ENCODE results near the gene CAMK1D. TPM values are rescaled to one million over a fixed set of nuclear protein-coding genes. Genes with fewer than 3 reads are reported as not detected.
"Not testable (repeated sequence)": the region's sequence is repeated elsewhere in the genome, so short reads cannot be mapped to it uniquely, and the experiment has no call there.

CAMK1D gene
- total RNA-seq, 1 donor from 2014 or later, result 3.1 TPM

GRCh38 chr10:12428447-12429135 is 79.2 kb downstream of the CAMK1D start:
- DNase-seq (ENCODE audit: low spot score), result no peak

- peak; percentile 21 for DNase-seq (ENCODE audit: low spot score)
These were observed 81.1 kb downstream of the CAMK1D start for GRCh38 chr10:12430406-12430982.

GRCh38 chr10:12431151-12432101 is 82.1 kb downstream of the CAMK1D start:
- peak; percentile 71 for DNase-seq (ENCODE audit: low spot score)

GRCh38 chr10:12432402-12433189 is 83.2 kb downstream of the CAMK1D start:
- no peak for DNase-seq (ENCODE audit: low spot score)

- DNase-seq (ENCODE audit: low spot score), result no peak
These were observed 84.9 kb downstream of the CAMK1D start for GRCh38 chr10:12434277-12434676.

- DNase-seq (ENCODE audit: low spot score), result not testable (repeated sequence)
These were observed 85.3 kb downstream of the CAMK1D start for GRCh38 chr10:12434677-12435076.

GRCh38 chr10:12435348-12435747 is 86.0 kb downstream of the CAMK1D start:
- no peak for DNase-seq (ENCODE audit: low spot score)

GRCh38 chr10:12438919-12439692 is 89.8 kb downstream of the CAMK1D start:
- DNase-seq (ENCODE audit: low spot score), result no peak

- DNase-seq (ENCODE audit: low spot score), result not testable (repeated sequence)
These were observed 90.4 kb downstream of the CAMK1D start for GRCh38 chr10:12439767-12440166.

- DNase-seq (ENCODE audit: low spot score), result no peak
These were observed 93.7 kb downstream of the CAMK1D start for GRCh38 chr10:12443026-12443425.

GRCh38 chr10:12444981-12445700 is 95.8 kb downstream of the CAMK1D start:
- DNase-seq (ENCODE audit: low spot score), result peak; percentile 36

GRCh38 chr10:12445701-12446334 is 96.5 kb downstream of the CAMK1D start:
- DNase-seq (ENCODE audit: low spot score), result no peak

GRCh38 chr10:12448340-12448728 is 99.0 kb downstream of the CAMK1D start:
- DNase-seq (ENCODE audit: low spot score), result no peak

- no peak for DNase-seq (ENCODE audit: low spot score)
These were observed 99.5 kb downstream of the CAMK1D start for GRCh38 chr10:12448729-12449391.

- no peak for DNase-seq (ENCODE audit: low spot score)
These were observed 106.0 kb downstream of the CAMK1D start for GRCh38 chr10:12455318-12455717.

GRCh38 chr10:12455766-12456165 is 106.4 kb downstream of the CAMK1D start:
- peak; percentile 28 for DNase-seq (ENCODE audit: low spot score)

- DNase-seq (ENCODE audit: low spot score), result no peak
These were observed 110.0 kb downstream of the CAMK1D start for GRCh38 chr10:12459340-12459739.

- DNase-seq (ENCODE audit: low spot score), result no peak
These were observed 110.4 kb downstream of the CAMK1D start for GRCh38 chr10:12459762-12460161.

GRCh38 chr10:12463459-12463838 is 114.1 kb downstream of the CAMK1D start:
- DNase-seq (ENCODE audit: low spot score), result no peak
